Measurements from ENCODE around the gene NEURL1. TPM values are rescaled to one million over a fixed set of nuclear protein-coding genes. Genes with fewer than 3 reads are reported as not detected.

NEURL1 gene
- total RNA-seq, 1 experiment from 2014 or later, result 0.95 TPM

Other genes starting within 250 kb of the NEURL1 start
- 0.03 and 0.06 TPM in 2 replicates for gene RPEL1, start 247.8 kb upstream of the NEURL1 start, total RNA-seq (2014; rRNA removed; shearing (Covaris generic))
- 26.6 and 41.8 TPM in 2 replicates for gene INA, start 216.6 kb upstream of the NEURL1 start, total RNA-seq (2014; rRNA removed; shearing (Covaris generic))
- 22.6 and 37.2 TPM in 2 replicates for gene PCGF6, start 142.6 kb upstream of the NEURL1 start, total RNA-seq (2014; rRNA removed; shearing (Covaris generic))
- gene TAF5, start 125.7 kb upstream of the NEURL1 start, total RNA-seq (2014; rRNA removed; shearing (Covaris generic)), result 10.2 and 11.9 TPM in 2 replicates
- gene ATP5MK, start 97.2 kb upstream of the NEURL1 start, total RNA-seq (2014; rRNA removed; shearing (Covaris generic)), result 274 and 320 TPM in 2 replicates
- gene PDCD11, start 97.1 kb upstream of the NEURL1 start, total RNA-seq (2014; rRNA removed; shearing (Covaris generic)), result 42.4 and 60.6 TPM in 2 replicates
- gene CALHM2, start 41.3 kb upstream of the NEURL1 start, total RNA-seq (2014; rRNA removed; shearing (Covaris generic)), result 0.68 and 2.0 TPM in 2 replicates
- not detected in 2 replicates for gene CALHM1, start 34.8 kb upstream of the NEURL1 start, total RNA-seq (2014; rRNA removed; shearing (Covaris generic))
- gene CALHM3, start 14.5 kb upstream of the NEURL1 start, total RNA-seq (2014; rRNA removed; shearing (Covaris generic)), result not detected in 2 replicates

All from G401 (cell line).